Measurements from ENCODE around the gene EXOC3.
A peak's percentile ranks its signal among the peaks of the same experiment; 100 is the strongest.

The EXOC3 gene

DNA sequence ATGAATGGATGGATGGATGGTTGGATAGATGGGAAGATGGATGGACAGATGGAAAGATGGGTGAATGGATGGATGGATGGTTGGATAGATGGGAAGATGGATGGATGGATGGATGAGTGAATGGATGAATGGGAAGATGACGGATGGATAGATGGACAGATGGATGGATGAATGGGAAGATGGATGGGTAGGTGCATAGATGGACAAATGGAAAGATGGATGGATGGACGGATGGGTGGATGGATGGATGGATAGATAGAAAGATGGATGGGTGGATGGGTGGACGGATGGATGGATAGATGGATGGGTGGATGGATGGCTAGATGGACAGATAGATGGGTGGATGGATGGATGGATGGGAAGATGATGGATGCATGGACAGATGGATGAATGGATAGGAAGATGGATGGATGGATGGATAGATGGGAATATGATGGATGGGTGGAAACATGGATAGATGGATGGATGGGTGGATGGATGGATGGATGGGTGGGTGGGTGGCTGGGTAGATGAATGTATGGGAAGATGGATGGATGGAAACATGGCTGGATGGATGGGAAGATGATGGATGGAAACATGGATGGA is 16.5 kb upstream of the EXOC3 start:
- DNase-seq (ENCODE audit: low spot score) = no peak

DNA sequence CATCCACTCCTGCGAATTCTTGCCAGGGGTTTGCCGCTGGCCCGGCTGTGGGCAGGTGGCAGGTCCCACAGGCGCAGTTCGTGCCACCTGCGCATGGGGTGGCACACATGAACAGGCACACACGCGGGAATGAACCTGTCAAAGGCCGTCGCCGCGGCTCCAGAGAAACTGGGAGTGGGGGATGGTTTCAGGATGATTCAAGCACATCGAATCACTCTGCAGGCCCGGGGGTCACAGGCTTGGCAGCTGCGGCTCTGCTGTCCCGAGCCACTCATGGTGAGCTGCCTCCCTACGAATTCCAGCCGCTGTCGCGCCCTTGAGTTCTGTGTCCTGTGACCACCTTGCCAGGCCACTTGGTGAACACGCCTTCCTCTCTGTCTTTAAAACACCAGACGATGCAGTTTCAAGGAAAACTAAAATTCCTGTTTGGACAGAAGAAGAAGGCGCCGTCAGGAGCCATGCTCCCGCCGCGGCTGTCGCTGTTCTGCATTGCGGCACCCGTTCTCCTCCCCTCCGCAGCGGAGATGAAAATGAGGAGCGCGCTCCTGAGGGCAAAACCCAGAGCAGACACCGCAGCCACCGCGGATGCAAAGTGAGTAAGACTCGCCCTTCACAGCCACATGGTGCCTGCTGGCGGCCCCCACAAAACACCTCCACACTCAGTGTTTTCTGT is 15.4 kb upstream of the EXOC3 start:
- DNase-seq (ENCODE audit: low spot score) = no peak

DNA sequence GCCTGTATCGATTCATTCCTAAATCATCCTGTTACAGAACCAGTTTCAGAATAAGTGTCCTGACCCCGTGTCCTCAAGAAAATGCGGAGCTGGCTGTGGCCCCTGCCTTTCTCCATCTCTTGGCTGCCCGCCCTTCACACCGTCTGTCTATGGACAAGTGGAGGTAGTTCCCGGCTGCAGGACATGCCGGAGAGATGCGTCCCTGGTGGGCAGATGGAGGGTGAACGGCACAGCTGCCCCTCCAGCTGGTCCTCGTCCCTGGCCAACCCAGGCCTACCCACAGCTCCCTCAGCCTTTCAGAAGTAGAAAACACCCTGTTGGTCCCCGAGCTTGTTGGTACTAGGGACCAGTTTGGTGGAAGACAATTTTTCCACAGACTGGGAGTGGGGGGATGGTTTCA is 14.8 kb upstream of the EXOC3 start:
- DNase-seq (ENCODE audit: low spot score) = no peak

DNA sequence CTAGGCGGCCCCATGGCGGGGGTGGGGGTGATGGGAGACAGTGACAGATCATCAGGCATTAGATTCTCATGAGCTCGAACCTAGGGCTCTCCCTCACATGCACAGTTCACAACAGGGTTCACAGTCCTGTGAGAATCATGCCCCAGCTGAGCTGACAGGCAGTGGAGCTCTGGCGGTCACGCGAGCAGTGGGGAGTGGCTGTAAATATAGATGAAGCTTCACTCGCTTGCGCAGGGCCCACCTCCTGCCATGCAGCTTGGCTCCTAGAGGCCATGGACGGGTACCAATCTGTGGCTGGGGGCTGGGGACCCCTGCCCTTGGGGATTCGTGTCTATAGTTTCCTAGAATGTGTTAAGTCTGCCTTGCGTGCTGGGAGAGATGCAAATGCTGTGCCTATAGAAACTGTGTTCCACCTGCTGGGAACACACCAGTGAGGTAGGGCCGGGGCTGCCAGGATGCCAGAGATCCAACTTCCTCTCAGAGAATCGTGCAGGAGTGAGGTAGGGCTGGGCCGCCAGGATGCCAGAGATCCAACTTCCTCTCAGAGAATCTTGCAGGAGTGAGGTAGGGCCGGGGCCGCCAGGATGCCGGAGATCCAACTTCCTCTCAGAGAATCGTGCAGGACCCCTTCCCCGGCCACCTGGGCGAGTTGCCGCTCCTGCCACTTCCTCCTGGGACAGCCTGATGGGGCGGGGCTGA is 14.1 kb upstream of the EXOC3 start:
- no peak for DNase-seq (ENCODE audit: low spot score)

DNA sequence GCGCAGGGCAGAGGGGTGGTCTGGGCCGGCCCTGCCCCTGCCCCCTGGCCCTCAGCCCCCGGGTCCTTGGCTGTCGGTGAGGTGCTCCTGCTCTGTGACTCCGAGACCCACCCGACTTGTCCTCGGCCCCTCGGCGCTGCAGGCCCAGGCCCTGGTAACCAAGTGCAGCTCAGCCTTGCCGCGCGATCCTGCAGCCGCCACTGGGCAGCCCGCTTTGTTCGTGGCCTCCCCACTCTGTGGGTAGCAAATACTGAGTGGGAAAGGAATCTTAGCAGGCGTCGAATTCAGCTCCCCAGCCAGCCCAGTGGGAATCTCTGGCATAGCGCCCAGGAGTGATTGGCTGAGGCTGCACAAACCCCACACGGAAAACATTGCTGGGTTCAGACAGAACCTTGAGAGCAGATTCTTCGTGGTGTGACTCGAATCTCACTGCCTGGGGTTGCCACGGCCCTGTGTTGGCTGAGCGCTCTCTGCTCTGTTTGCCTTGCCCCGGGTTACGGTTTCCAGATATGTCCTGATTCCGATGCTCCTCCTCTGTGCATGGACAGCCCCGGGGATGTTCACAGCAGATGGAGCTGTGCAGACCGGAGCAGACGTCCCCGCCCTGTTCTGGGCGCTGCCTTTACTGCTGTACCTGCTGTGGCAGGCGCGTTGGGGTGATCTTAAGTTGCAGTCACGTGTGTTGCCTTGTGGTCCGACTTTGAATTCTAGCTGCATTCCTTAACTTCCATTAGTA is 13.4 kb upstream of the EXOC3 start:
- DNase-seq (ENCODE audit: low spot score) = peak; percentile 62

DNA sequence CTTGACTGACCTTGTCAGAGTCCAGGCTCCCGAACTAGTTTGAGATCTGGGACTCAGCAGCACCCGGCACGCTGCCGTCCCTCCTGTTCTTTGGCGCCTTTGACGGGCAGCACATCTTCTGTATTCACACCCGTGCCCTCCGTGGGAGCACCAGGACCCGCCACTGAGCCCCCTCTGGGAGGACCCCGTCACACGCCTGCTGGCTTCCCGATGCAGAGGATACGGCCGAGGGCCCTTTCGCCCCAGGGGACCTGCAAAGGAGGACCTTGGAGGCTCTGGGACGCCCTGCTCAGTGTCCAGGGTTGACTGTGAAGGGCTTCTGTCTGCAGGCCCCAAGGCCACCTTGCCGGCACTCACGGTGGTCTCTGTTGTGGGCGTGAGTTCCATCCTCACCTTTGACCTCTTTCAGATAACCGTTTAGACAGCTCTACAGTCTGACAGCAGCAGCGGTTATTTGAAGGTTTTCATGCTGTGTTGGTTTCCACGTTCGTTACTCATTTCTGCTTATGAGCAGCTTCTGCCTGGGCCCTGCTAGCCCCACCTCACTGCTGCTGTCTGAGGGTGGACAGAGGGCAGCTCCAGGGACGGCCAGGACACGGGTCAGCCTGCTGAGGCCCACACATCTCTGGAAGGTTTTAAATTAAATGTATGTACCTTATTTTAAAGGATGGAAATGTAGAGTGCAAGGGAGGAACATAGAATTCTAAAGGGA is 12.6 kb upstream of the EXOC3 start:
- DNase-seq (ENCODE audit: low spot score) = no peak

DNA sequence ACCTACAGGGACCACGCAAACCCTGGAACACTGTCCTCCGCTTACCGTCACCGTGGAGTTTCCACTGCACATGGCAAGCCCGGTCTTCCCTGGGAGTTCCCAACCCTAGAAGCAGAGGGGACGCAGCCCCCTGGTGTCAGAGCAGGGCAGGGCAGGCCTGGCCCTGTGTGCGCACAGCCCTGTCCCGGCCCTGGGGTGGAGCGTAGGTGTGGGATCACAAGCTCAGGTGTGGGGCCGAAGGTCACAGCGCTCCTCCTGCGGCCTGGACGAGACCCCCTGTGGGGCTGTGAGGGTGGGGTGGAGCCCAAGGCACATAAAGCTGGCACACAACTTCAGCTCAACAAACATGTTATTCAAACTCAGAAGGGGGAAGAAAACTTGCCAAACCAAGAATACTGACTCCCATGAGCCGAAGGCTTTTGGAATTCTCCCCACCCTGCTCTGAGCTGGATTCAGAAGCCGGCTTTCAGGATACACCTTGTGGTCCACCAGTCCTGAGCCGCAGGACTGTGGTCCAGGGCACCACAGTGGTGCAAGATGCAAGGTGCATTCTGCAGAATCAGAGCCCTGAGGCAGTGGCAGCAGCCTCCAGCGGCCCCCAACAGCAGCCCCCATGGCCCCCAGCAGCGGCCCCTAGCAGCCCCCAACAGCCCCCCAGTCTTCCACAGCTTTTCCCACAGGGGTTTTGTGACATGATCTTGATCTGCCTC is 11.8 kb upstream of the EXOC3 start:
- DNase-seq (ENCODE audit: low spot score) = peak; percentile 74

DNA sequence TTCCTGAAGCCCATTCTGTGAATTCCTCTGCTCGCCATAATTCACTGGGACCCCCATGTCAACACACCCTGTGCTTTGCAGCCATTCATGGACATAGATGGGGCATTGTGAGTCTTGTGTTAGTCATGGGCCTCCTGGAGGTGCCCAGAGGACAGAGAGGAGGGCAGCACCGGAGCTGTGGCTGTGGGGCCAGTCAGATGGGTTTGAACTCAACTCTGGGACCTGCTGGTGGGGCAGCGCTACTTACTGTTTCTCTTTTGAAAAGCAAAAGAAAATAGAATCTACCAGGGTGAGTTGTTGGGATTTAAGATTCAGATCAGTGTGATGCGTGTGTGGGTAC is 11.3 kb upstream of the EXOC3 start:
- DNase-seq (ENCODE audit: low spot score) = no peak

DNA sequence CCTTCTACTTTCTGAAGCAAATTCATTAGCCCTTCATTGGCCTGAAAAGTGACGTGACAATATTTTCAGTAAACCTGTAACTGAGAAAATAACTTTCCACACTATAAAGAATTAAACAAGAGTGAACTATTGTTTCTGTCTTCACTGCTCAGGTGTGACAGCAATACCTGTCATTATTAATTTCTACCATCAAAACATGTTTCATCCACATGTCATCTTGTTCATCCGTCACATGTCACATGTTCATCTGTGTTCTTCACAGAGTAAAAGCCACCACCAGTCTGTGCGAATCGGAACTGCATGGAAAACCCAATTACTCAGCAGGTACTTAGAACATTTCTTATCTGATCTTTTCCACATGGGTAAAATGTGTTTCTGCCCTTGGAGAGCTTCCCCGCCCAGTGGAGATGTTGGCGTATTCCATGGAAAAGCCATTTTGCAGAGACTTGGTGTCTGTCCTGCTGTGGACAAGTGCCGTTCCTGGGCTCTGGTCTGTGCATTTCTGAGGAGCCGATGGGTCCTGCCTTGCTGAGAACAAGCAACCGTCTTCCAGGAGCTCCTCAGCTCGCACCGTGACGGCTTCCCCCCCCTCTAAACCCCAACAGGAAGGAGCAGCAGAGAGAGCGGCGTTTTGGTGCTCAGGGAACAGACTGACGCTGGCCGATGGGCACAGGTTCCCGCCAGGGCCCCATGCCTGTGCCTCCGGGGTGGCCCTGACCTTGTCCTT is 10.6 kb upstream of the EXOC3 start:
- no peak for DNase-seq (ENCODE audit: low spot score)

DNA sequence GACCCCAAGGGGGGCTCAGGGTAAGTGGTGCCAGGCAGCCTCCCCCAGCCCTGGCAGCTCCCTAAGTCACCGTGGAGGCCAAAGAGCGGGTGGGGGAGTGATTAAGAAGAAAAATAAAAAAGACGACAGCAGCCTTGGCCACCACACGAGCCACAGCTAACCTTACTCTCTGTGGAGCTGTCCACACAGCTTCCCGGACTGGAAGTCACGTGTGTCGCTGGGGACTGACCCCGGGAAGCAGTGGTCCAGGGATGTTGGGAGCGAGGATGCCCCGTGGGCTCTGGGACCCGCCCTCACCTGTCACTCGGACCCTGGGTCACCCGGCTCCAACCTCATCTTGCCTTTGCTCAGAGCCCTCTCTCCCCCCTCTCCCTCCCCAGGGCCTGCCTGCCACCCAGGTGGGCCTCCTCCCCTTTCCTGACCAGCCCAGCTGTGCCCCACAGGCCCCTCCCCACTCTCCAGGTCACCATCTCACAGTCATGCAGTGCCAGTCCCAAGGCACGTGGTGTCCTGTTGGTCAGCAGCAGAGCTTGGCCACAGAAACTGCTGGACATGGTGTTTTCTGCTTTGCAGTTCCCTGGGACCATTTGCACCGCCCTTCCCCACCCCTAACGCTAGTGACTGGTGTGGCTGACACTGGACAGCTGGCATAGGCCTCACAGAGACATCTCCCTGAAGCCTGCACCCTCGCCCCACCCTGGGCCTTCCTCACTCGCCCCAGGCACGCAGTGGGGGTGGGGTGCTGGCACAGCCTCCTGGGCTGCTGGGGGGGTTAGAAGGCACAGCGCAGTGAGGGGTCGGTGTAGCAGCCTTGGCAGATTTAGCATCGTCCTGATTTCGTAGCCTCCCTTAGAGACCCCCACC is 9.8 kb upstream of the EXOC3 start:
- no peak for DNase-seq (ENCODE audit: low spot score)

DNA sequence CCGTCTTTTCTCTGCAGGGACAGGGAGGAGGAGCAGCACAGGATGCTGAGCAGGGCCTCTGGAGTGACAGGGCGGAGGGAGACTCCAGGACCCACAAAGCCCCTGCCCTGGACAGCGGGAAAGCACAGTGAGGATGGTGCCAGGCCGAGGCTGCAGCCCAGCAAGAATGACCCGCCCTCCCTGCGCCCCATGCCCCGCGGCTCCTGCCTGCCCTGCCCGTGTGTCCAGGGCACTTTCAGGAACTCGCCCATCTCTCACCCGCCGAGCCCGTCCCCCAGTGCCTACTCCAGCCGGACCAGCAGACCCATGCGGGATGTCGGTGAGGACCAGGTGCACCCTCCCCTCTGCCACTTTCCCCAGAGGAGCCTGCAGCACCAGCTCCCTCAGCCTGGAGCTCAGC is 9.1 kb upstream of the EXOC3 start:
- DNase-seq (ENCODE audit: low spot score) = no peak

DNA sequence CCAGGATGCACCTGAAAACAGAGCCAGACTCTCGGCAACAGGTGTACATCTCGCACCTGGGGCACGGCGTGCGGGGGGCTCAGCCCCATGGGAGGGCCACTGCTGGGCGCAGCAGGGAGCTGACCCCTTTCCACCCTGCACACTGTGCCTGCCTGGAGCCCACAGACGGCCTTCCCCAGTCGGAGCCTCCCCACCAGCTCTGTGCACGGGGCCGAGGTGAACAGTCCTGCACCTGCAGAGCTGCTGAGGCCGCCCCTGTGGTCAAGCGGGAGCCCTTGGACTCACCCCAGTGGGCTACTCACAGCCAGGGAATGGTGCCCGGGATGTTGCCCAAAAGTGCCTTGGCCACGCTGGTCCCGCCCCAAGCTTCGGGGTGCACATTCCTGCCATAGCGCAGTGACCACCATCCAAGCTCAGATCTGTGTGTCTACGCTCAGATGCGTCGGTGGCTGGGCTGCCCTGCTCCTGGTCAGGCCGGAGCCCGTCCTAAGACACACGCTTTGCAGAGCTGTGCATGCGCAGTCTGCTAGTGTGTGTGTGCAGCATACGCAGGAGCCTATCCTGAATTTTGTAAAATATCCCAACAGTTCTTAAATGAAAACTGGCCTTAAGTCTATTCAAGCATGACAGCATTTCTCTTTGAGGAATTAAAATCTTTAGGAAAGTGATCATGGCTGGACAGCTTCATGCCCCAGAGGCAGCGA is 8.4 kb upstream of the EXOC3 start:
- DNase-seq (ENCODE audit: low spot score) = no peak

DNA sequence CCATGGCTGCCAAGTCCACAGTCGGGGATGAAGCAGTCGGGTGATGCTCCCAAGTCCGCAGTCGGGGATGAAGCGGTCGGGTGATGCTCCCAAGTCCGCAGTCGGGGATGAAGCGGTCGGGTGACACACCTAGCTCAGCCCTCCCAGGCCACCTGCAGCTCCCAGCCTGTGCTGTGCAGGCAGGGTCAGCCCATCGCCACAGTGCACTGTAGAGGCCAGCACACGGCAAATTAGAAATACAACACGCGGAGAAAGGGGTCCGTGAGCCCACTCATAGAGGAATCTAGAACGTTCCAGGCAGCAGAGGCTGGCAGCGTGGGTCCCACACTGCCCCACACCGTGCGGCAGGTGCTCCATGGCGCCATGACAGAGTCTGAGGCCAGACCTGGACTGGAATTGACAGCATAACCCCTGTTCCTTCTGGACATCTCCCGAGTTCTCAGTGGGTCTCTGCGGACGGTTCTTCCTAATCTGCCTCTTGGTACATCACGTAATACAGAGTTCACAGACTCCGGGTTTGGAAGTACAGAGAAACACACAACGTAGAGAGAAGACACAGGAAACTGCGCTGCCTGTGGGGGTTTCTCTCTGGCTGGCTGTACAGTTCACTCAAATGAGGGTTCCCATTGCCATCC is 7.7 kb upstream of the EXOC3 start:
- DNase-seq (ENCODE audit: low spot score) = no peak

DNA sequence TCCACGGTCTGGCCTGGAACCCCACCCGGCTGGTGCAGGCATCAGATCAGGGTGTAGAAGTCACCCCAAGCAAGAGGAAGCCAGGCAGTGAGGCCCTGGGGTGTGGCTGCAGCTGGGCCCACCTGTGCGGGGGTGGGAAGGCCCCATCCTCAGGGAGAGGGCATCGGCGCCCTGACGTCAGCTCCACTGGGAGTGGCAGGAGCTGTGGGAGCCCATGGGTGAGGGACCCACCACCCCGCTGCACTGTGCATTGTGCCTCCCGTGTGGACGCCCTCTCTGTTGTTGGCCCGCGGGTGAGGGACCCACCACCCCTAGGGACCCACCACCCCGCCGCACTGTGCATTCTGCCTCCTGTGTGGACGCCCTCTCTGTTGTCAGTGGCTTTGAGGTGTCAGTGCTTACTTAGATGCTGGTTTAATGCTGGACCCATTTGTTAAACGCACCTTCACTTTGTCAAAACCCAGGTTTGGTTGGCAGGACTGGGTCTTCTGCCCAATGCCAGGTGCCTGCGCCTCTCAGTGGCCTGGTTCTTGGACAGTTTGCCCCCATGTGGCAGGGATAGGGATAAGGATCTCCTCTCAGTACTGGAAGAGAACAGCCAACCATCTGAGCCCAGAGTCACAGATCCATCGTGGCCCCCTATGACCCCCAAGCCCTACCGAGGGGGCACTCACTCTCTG is 6.9 kb upstream of the EXOC3 start:
- DNase-seq (ENCODE audit: low spot score) = peak; percentile 56

DNA sequence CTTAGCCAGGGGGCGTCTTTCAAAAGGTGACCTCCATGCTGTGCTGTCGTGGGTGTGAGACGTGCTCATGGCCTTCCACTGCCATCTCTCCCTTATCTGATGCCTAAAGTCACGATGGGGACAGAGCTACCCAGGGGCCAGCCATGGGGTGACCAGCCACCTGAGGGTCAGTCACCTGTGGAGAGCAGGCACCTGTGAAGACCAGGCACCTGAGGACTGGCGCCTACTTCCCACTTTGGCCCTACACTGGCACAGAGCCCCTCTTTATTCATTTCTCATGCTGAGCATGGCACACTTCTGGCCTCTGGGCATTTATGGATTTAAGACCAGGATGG is 6.4 kb upstream of the EXOC3 start:
- DNase-seq (ENCODE audit: low spot score) = no peak

DNA sequence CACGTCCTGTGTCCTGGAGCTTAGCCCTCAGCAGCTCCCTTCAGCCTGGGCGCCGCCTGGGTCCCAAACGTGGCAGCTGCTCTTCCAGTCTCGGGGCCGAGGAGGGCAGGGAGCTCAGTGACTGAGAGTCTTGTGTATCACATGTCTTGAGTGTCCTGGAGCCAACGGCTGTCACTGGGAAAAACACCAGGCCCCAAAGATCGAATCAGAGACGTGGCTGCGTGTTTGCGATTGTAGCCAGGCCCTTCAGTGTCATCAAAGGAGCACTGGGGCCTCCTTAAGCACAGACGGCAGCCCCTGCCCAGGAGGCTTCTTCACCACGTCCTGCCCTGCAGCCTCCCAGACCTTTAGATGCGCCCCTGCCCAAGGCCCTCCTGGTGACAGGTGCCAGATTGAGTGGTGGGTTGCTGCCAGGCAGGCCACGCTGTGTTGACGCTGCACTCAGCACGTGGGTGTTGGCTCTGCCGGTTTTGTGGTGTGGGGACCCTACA is 5.7 kb upstream of the EXOC3 start:
- DNase-seq (ENCODE audit: low spot score) = no peak

DNA sequence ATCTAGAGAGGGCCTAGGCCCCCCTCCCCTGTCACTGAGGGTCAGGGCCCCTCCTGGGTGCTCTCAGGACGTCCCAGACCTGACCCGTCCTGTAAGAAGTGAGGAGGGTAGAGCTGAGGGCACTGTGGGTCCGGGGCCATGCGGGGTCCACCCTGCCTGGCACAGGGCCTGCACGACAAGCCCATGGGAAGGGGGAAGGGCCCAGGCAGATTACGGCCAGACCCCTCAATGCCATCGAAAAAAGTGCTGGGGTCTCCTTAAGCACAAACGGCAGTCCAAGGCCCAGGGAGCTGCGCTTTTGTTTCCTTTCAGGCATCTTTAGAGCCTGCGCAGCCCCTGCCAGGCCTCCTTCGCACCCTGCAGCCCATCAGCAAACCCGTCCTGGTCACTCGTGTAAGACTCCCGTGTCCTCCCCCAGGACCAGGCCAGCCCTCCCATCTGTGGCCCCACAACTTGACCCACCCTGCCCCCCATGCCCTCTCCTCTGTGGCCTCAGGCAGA is 4.4 kb upstream of the EXOC3 start:
- no peak for DNase-seq (ENCODE audit: low spot score)

DNA sequence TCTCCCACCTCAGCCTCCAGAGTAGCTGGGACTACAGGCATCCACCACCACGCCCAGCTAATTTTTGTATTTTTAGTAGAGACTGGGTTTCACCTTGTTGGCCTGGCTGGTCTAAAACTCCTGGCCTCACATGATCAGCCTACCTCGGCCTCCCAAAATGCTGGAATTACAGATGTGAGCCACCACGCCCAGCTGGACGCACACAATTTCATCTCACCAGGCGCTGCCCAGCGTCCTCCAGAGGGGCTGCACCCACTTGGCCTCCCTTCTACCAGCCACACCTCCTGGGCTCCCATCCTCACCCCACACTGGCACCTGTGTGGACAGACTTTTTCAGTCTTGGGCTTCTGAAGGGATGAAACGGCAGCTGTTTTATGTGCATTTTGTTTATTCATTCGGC is 3.8 kb upstream of the EXOC3 start:
- DNase-seq (ENCODE audit: low spot score) = no peak

Data from hepatic stellate cell (primary cell).